Thyroid gland (tissue), 4 donors: ENCODE measurements around the gene PLEKHN1.

Source experiments
- CTCF ChIP-seq, 6 experiments: fragments of 200-600 bp in 3 of 6; fragments of 450-650 bp in 3 of 6; sonication (generic) in 3 of 6; IDR thresholded peaks; one replicate each; pipeline ENCODE4 v1.5.1; 2016 to 2019; ENCODE audit warnings: antibody characterized with exemption in 6 of 6, mild to moderate bottlenecking in 2 of 6, inconsistent platforms in 1 of 6, moderate library complexity in 1 of 6
- POLR2A ChIP-seq, 2 donors: fragments of 450-650 bp; IDR thresholded peaks; one replicate each; pipeline ENCODE4 v1.6.1; 2017; ENCODE audit warnings: antibody characterized with exemption in 2 of 2, mild to moderate bottlenecking in 2 of 2, moderate library complexity in 1 of 2

GRCh38 chr1:930633-931138 is 35.6 kb upstream of the PLEKHN1 start:
- TF ChIP-seq CTCF (IDR thresholded peaks at IDR 0.05) (no peak), POLR2A (IDR thresholded peaks at IDR 0.05) (no peak)
